Cardiac septum (tissue), 1 donor: Measurements from ENCODE around the gene C2CD2L. TPM values are rescaled to one million over a fixed set of nuclear protein-coding genes. Genes with fewer than 3 reads are reported as not detected.
"Not testable (repeated sequence)": the region's sequence is repeated elsewhere in the genome, so short reads cannot be mapped to it uniquely, and the experiment has no call there.

Experiments used
- DNase-seq: peaks from one replicate; pipeline ENCODE4 v3.0.0-alpha.2; 2020; ENCODE audit warnings: low spot score
- intact Hi-C: fragments of 100-400 bp; cut with DNase I; formaldehyde crosslinking; loops from one replicate; pipeline ENCODE4 v1.14.0; 2022
- total RNA-seq: library from RNA; stranded (reverse); fragmentation: NEBNext Ultra II Directional; extraction: Animal tissue kit (Norgen Biotek cat#: 25700); gene quantifications from one replicate; pipeline ENCODE4 v1.2.1, GENCODE V29; 2021
- donor health status: DM: no; HTN: no; CAD: no.

The C2CD2L gene
- total RNA-seq, 1 donor from 2014 or later: 11.8 TPM

GRCh38 chr11:119091966-119092879 lies 14.9 kb upstream of the C2CD2L start:
- intact Hi-C loops: loop anchor here (5.0 kb wide), 1 partner anchor 105 kb away; no protein-coding TSS in a partner anchor
- no peak for DNase-seq

DNA sequence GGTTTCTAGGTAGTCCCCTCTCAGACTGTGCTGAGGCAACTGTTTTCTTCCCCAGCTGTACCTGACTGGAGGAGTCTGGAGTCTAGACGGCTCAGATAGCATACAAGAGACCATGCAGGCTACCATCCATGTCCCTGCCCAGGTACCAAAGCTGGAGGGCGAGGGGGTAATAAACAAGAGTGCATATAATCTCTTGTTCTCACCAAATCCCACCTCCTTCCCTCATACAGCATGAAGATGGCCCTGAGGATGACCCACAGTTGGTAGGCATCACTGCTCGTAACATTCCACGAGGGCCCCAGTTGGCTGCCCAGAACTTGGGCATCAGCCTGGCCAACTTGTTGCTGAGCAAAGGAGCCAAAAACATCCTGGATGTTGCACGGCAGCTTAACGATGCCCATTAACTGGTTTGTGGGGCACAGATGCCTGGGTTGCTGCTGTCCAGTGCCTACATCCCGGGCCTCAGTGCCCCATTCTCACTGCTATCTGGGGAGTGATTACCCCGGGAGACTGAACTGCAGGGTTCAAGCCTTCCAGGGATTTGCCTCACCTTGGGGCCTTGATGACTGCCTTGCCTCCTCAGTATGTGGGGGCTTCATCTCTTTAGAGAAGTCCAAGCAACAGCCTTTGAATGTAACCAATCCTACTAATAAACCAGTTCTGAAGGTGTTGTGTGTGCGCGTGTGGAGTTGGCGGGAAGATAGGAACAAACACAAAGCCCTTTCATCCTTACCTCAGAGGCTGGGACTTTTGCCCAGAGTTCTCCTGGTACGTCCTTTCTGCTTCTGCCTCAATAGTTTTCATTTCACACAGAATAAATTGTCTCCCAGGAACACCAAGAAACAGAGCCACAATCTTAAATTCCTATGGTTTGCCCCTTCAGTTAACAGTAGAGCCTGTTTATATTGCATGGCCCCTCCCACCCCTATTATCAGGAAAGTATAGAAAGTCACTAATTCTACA lies 14.0 kb upstream of the C2CD2L start:
- intact Hi-C loops: loop anchor here (5.0 kb wide), 1 partner anchor 104 kb away; no protein-coding TSS in a partner anchor
- no peak for DNase-seq

- DNase-seq: no peak
- intact Hi-C loops: loop anchor here (5.0 kb wide), 1 partner anchor 103 kb away; no protein-coding TSS in a partner anchor
Measured at GRCh38 chr11:119093942-119094815, 13.0 kb upstream of the C2CD2L start.

DNA sequence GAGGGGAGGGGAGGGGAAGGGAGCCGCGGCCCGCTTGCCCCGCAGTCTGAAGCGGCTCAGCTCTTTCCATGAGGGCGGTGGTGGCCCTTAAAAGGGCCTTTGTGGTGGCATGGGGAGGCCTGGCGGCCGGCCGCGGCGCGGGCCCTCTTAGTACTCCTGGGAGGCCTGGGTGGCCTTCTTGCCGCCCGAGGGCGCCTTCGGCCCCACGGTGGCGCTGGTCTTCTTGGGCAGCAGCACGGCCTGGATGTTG lies 12.4 kb upstream of the C2CD2L start:
- intact Hi-C loops: loop anchor here (5.0 kb wide), 1 partner anchor 103 kb away; no protein-coding TSS in a partner anchor
- peak; percentile 93 for DNase-seq

DNA sequence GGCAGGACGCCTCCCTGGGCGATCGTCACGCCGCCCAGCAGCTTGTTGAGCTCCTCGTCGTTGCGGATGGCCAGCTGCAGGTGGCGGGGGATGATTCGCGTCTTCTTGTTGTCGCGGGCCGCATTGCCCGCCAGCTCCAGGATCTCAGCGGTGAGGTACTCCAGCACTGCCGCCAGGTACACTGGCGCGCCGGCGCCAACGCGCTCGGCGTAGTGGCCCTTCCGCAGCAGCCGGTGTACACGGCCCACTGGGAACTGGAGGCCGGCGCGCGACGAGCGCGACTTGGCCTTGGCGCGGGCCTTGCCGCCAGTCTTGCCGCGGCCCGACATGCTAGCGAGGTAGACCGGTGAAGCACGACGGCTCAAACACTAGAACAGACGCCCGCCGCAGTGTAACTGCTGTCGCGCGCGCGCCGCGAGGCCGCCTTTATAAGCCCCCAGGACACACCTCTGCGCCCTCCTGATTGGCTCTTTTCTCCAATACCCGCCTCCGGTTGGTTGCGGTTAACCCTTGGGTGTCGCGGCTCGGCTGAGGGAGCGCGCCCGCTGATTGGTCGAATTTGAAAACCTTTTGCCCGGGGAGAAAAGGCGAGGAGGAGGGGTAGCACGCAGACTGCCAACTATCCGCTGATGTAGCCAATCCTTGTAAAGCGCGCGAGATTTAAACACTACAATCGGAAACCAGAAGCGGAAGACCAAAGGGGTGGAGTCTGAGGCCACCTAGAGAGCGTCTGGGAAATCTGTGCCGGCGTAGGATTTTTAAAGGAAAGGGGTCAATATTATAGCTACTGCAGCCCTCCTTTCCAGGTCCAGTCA lies 11.9 kb upstream of the C2CD2L start:
- intact Hi-C loops: no loop called here

DNA sequence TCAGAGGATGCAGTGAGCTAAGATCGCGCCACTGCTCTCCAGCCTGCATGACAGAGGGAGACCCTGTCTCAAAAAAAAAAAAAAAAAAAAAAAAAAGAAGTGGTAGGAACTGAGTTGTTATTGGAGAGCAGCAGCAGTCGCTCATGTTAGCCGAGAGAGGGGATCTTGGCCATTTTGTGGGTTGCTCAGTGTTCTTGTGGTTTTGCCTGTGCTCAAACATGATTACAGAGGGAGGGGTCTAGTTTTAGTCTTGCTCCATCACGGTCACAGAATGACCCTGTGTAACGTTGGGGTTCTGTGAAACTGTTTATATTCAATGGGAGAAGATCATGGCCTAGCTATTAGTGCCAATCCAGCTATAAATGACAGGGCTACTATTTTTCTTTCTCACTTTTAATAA lies 7.4 kb upstream of the C2CD2L start:
- no peak for DNase-seq
- intact Hi-C loops: loop anchor here (2.0 kb wide), 1 partner anchor 15 kb away; the partner anchor contains the start of gene HMBS

More for the DNA sequence above, 11.9 kb upstream of the C2CD2L start:
- DNase-seq: peak; percentile 99

GRCh38 chr11:119100246-119100970 lies 6.7 kb upstream of the C2CD2L start:
- no peak for DNase-seq
- intact Hi-C loops: loop anchor here (2.0 kb wide), 1 partner anchor 16 kb away; the partner anchor contains the start of gene HMBS

DNA sequence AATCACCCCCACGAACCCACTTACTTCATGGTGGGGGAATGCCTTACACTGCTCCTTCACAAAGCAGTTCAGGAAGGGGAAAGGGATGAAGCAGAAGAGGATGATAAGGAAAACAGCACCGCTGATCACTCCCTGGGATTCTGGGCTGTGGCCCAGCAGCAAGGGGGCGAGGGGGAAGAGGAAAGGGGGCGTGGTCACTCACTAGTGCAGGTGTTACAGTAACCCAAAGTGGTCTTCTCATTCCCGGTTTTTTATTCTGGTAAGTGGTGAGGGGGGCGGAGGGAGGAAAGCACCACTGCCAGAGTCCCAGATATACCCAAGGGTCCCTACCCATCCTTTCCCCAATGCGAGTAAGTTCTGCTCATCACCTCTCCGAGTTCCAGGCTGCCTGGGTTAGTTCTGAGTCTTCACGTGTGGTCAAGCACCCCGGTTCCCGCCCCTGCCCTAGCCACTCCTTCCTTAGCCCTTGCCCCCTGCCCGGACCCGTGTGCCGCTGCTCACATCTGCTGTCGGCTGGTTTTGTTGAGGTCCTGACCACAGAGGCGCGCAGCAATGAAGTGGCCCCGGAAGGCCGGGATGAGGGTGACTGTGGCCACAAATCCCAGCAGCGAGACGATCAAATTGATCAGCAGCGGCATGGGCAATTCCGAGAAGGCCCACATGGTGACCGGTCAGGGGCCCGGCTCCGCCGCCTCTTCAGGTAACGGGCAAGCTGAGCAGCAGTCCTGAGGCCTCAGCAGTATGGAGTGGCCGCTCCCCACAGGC lies 6.0 kb upstream of the C2CD2L start:
- DNase-seq: no peak
- intact Hi-C loops: loop anchor here (2.0 kb wide), 1 partner anchor 16 kb away; the partner anchor contains the start of gene HMBS

- DNase-seq: peak; percentile 94
- intact Hi-C loops: loop anchor here (2.0 kb wide), 2 partner anchors 17 to 19 kb away; partner anchors contain the start of genes HINFP and HMBS
Measured at GRCh38 chr11:119101759-119102423, 5.3 kb upstream of the C2CD2L start, which contains the start of gene DPAGT1. Gene DPAGT1, minus strand, starts transcription at chr11:119101853. Its CDS starts 198 bp downstream, at chr11:119101655.

DNA sequence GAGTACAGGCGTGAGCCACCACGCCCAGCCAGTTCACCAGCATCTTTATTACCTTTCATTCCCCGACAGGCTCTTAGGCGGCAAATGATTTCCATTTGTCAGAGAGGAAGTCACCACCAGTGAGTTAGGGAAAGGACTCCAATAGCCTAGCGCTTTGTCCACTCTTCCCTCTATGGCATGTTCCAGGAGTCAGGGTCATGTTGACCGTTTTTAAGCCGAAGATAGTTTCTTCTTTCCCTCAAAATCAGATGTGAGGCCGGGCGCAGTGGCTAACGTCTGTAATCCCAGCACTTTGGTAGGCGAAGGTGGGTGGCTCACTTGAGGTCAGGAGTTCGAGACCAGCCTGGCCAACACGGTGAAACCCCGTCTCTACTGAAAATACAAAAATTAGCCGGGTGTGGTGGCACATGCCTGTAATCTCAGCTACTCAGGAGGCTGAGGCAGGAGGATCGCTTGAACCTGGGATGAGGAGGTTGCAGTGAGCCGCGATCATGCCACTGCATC lies 3.9 kb upstream of the C2CD2L start:
- not testable (repeated sequence) for DNase-seq
- intact Hi-C loops: loop anchor here (2.0 kb wide), 1 partner anchor 18 kb away; the partner anchor contains the start of gene HINFP

- no peak for DNase-seq
- intact Hi-C loops: loop anchor here (2.0 kb wide), 1 partner anchor 17 kb away; the partner anchor contains the start of gene HINFP
Measured at GRCh38 chr11:119103793-119104192, 3.4 kb upstream of the C2CD2L start.

GRCh38 chr11:119107538-119108145 lies 498 bp downstream of the C2CD2L start:
- intact Hi-C loops: no loop called here
- no peak for DNase-seq

GRCh38 chr11:119108146-119108856 lies 1.2 kb downstream of the C2CD2L start:
- no peak for DNase-seq
- intact Hi-C loops: no loop called here

DNA sequence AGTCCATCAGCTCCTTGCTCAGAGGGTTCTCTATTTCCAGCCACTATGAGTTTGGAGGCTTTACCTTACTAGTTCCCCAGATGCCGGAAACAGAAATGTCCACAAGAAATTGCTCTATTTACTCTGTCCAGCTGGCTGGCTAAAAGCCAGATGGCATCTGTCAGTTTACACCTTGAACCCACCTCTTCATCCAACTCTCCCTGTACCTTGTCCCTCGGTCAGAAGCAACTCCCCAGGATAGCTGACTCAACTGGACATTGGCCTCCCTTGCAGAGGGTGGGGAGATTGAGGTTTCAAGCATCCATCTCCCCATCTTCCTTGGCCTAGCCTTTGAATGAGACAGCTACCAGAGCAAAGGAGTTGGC lies 1.7 kb downstream of the C2CD2L start:
- intact Hi-C loops: no loop called here
- no peak for DNase-seq

DNA sequence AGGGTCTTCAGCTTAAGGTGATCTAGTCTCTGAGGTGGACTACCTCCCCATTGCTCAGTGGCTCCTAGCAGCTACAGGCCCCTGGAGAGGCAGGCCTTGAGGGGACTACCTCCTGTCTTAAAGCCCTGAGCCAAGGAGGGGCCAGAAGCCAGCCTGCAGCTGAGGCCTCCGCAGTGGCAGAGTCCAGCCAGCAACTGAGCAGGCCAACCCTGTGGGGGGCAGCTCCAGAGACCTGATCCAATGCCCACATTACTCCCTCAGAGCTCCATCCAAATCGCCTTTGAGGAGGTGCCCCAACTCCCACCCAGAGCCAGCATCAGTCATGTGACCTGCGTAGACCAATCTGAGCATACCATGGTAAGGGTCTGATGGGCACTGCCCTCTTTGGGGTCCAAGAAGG lies 2.7 kb downstream of the C2CD2L start:
- intact Hi-C loops: no loop called here
- DNase-seq: no peak
